SK-N-SH treated with all-trans-retinoic acid at 6 μM for 48 hours (cell line): ENCODE results near the gene HPS4.

Experiments used
- ARNTL ChIP-seq: fragments of 450-650 bp; formaldehyde crosslinking; IDR thresholded peaks from 2 replicates; pipeline ENCODE4 v1.5.0; 2020; ENCODE audit warnings: low read depth, mild to moderate bottlenecking, moderate library complexity, borderline replicate concordance
- ESRRG ChIP-seq: fragments of 250-450 bp; sonication (Bioruptor Pico); IDR thresholded peaks from 2 replicates; pipeline ENCODE4 v1.6.1; 2021; ENCODE audit warnings: mild to moderate bottlenecking
- GLIS3 ChIP-seq: fragments of 250-450 bp; sonication (Bioruptor Pico); IDR thresholded peaks from 2 replicates; pipeline ENCODE4 v1.5.0; 2020; ENCODE audit warnings: mild to moderate bottlenecking, moderate library complexity
- PATZ1 ChIP-seq: fragments of 250-450 bp; sonication (Bioruptor Pico); IDR thresholded peaks from 2 replicates; pipeline ENCODE4 v1.8.0; 2020; ENCODE audit warnings: mild to moderate bottlenecking, moderate library complexity, borderline replicate concordance
- RARB ChIP-seq: fragments of 250-450 bp; sonication (Bioruptor Pico); IDR thresholded peaks from 2 replicates; pipeline ENCODE4 v1.8.0; 2021; ENCODE audit warnings: mild to moderate bottlenecking, moderate library complexity
- TCF4 ChIP-seq: fragments of 250-450 bp; sonication (Bioruptor Pico); IDR thresholded peaks from 2 replicates; pipeline ENCODE4 v1.8.0; 2021; ENCODE audit warnings: mild to moderate bottlenecking, moderate library complexity, borderline replicate concordance
- TOX ChIP-seq: fragments of 250-450 bp; sonication (Bioruptor Pico); IDR thresholded peaks from 2 replicates; pipeline ENCODE4 v1.8.0; 2021; ENCODE audit warnings: mild to moderate bottlenecking, moderate library complexity, borderline replicate concordance
- ZC3H10 ChIP-seq: fragments of 250-450 bp; sonication (Bioruptor Pico); IDR thresholded peaks from 2 replicates; pipeline ENCODE4 v1.5.1; 2021; ENCODE audit warnings: mild to moderate bottlenecking, moderate library complexity
- ZFP3 ChIP-seq: fragments of 250-450 bp; sonication (Bioruptor Pico); IDR thresholded peaks from 2 replicates; pipeline ENCODE4 v1.5.0; 2020; ENCODE audit warnings: mild to moderate bottlenecking, moderate library complexity
- ZNF70 ChIP-seq: fragments of 450-650 bp; formaldehyde crosslinking; IDR thresholded peaks from 2 replicates; pipeline ENCODE4 v1.5.0; 2020; ENCODE audit warnings: mild to moderate bottlenecking, moderate library complexity
- TF ChIP-seq, protein P1 (sequence below): fragments of 250-450 bp; sonication (Bioruptor Pico); IDR thresholded peaks from 2 replicates; pipeline ENCODE4 v1.5.1; 2021; ENCODE audit warnings: mild to moderate bottlenecking, moderate library complexity
- TF ChIP-seq, protein P2 (sequence below): fragments of 250-450 bp; sonication (Bioruptor Pico); IDR thresholded peaks from 2 replicates; pipeline ENCODE4 v1.5.0; 2020; ENCODE audit warnings: mild to moderate bottlenecking, moderate library complexity

DNA sequence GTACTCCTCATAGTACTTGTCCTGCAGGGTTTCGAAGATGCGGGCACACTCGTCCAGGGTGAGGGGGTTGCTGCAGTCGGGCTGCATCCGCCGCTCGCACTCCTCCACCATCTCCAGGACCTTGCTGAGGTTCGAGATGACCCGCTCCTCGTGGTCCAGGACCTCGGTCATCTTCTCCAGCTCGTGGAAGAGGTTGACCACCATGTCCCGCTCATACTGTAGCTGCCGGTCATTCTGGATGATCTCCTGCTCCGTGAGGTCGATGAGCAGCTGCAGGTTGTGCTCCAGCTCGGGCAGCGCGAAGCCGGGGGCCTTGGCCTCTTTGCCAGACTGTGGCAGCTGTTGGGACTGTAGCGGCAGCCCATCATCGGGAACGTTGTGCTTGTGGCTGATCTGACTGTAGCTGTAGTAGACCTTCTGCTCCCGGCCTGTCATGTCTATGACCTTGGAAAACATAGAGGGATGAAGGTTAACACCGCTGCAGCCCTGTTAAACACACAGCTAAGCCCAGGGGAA is 15.7 kb upstream of the HPS4 start:
- TF ChIP-seq TOX (CRISPR knock-in tag) (no peak), GLIS3 (CRISPR knock-in tag) (no peak), ESRRG (CRISPR knock-in tag) (no peak), PATZ1 (no peak), ZC3H10 (CRISPR knock-in tag) (no peak), ZNF70 (CRISPR knock-in tag) (no peak), ARNTL (no peak), TCF4 (CRISPR knock-in tag) (no peak), RARB (CRISPR knock-in tag) (no peak), ZFP3 (CRISPR knock-in tag) (no peak)
- TF ChIP-seq, protein P1, sequence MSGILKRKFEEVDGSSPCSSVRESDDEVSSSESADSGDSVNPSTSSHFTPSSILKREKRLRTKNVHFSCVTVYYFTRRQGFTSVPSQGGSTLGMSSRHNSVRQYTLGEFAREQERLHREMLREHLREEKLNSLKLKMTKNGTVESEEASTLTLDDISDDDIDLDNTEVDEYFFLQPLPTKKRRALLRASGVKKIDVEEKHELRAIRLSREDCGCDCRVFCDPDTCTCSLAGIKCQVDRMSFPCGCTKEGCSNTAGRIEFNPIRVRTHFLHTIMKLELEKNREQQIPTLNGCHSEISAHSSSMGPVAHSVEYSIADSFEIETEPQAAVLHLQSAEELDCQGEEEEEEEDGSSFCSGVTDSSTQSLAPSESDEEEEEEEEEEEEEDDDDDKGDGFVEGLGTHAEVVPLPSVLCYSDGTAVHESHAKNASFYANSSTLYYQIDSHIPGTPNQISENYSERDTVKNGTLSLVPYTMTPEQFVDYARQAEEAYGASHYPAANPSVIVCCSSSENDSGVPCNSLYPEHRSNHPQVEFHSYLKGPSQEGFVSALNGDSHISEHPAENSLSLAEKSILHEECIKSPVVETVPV (CRISPR knock-in tag) = no peak
- TF ChIP-seq, protein P2, sequence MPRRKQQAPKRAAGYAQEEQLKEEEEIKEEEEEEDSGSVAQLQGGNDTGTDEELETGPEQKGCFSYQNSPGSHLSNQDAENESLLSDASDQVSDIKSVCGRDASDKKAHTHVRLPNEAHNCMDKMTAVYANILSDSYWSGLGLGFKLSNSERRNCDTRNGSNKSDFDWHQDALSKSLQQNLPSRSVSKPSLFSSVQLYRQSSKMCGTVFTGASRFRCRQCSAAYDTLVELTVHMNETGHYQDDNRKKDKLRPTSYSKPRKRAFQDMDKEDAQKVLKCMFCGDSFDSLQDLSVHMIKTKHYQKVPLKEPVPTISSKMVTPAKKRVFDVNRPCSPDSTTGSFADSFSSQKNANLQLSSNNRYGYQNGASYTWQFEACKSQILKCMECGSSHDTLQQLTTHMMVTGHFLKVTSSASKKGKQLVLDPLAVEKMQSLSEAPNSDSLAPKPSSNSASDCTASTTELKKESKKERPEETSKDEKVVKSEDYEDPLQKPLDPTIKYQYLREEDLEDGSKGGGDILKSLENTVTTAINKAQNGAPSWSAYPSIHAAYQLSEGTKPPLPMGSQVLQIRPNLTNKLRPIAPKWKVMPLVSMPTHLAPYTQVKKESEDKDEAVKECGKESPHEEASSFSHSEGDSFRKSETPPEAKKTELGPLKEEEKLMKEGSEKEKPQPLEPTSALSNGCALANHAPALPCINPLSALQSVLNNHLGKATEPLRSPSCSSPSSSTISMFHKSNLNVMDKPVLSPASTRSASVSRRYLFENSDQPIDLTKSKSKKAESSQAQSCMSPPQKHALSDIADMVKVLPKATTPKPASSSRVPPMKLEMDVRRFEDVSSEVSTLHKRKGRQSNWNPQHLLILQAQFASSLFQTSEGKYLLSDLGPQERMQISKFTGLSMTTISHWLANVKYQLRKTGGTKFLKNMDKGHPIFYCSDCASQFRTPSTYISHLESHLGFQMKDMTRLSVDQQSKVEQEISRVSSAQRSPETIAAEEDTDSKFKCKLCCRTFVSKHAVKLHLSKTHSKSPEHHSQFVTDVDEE (CRISPR knock-in tag) = no peak
